ENCODE data around the gene COX6B1. TPM values are rescaled to one million over a fixed set of nuclear protein-coding genes. Genes with fewer than 3 reads are reported as not detected.

The COX6B1 gene
- total RNA-seq, 1 donor from 2014 or later = 370 TPM

DNA sequence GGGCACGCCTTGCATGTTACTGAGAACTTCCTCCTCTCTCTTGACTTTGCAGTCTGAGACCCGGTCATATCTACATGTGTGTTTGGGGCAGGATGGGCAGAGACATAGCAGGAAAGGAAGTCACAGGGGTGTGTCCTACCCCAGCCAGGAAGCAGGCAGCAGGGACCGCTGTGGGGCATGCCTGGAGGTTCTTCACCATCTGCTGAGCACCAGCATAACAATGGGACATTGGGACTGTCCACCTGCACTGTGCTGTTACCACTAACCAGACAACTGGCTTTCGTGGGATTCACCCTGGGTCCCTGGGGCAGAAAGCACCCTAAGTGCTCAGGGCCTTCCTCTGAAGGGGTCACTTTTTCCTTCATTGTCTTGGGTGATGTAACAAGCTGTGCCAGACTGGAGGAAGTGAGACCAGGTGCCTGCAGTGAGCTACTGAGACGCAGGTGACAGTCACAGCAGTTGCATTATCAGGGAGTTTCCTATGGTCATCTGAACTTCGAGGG, 38.2 kb upstream of the COX6B1 start:
- H3K36me3 Mint-ChIP-seq (ENCODE audit: unreplicated experiment) = no peaks in the 10 kb centered on the region
- peaks cover 13% of the 10 kb centered on the region for H3K9me3 Mint-ChIP-seq (ENCODE audit: unreplicated experiment)
- H3K4me3 Mint-ChIP-seq (ENCODE audit: unreplicated experiment) = no peak overlapping the region
- peaks cover 10% of the 10 kb centered on the region for H3K4me1 Mint-ChIP-seq (ENCODE audit: unreplicated experiment)
- no peaks in the 10 kb centered on the region for H3K27me3 Mint-ChIP-seq (ENCODE audit: unreplicated experiment)
- TF ChIP-seq, protein P1, sequence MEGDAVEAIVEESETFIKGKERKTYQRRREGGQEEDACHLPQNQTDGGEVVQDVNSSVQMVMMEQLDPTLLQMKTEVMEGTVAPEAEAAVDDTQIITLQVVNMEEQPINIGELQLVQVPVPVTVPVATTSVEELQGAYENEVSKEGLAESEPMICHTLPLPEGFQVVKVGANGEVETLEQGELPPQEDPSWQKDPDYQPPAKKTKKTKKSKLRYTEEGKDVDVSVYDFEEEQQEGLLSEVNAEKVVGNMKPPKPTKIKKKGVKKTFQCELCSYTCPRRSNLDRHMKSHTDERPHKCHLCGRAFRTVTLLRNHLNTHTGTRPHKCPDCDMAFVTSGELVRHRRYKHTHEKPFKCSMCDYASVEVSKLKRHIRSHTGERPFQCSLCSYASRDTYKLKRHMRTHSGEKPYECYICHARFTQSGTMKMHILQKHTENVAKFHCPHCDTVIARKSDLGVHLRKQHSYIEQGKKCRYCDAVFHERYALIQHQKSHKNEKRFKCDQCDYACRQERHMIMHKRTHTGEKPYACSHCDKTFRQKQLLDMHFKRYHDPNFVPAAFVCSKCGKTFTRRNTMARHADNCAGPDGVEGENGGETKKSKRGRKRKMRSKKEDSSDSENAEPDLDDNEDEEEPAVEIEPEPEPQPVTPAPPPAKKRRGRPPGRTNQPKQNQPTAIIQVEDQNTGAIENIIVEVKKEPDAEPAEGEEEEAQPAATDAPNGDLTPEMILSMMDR (IDR thresholded peaks at IDR 0.05) = no peak
- no peak overlapping the region for H3K27ac Mint-ChIP-seq (ENCODE audit: unreplicated experiment)
- no peak for DNase-seq (ENCODE audit: extremely low spot score, unreplicated experiment)

DNA sequence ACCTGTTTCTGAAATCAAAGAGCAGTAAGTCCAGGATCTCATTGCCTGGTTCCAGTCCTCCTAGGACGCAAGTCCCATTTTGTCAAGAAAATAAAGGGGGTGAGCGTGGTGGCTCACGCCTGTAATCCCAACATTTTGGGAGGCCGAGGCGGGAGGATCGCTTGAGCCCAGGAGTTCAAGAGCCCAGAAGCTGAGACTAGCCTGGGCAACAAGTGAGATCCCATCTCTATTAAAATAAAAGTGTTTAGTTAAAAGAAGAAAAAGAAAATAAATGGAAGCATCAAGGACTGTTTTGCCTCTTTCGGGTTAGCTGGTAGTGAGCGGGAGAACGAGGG, 35.9 kb upstream of the COX6B1 start:
- H3K4me1 Mint-ChIP-seq (ENCODE audit: unreplicated experiment) = peaks cover 10% of the 10 kb centered on the region
- TF ChIP-seq, protein P1 (IDR thresholded peaks at IDR 0.05) = no peak
- DNase-seq (ENCODE audit: extremely low spot score, unreplicated experiment) = no peak
- peaks cover 11% of the 10 kb centered on the region for H3K9me3 Mint-ChIP-seq (ENCODE audit: unreplicated experiment)
- H3K36me3 Mint-ChIP-seq (ENCODE audit: unreplicated experiment) = peaks cover 4% of the 10 kb centered on the region
- H3K27me3 Mint-ChIP-seq (ENCODE audit: unreplicated experiment) = no peaks in the 10 kb centered on the region
- no peak overlapping the region for H3K27ac Mint-ChIP-seq (ENCODE audit: unreplicated experiment)
- H3K4me3 Mint-ChIP-seq (ENCODE audit: unreplicated experiment) = peak overlapping the region; percentile 83

DNA sequence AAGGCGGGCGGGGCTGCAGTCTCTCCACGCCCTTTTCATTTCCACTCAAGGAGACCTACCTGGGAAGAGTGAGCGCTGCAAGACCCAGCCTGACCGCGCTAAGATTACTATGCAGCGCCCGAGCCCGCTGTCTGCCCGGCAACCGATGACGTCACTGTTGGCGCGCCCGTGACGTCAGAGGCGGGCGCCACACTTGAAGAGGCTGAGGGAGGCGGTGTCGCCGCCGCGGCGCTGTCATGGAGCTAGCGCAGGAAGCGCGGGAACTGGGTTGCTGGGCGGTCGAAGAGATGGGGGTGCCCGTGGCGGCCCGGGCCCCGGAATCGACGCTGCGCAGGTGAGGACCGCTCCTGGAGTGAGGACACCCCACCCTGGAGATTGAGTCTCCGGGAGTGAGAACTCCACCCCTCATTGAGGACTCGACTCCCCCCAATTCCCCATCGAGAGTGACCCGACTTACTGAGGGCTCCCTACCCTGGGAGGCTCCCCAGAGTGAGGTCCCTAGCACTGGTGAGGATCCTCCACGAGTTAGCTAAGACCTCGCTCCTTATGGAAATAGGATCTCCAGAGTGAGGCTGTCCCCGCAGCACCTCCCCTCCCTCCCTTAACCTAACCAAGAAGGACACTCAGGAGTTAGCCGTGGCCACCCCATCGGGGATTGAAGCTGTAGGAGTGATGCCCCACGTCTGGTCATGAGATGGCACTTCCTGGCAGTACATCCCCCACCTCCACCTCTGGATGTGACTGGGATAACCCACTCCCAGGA, 35.4 kb upstream of the COX6B1 start, which contains the start of gene HAUS5:
Gene HAUS5 (plus strand): TSS at position 177 of the 763 bp plus-strand sequence. CDS start 60 bp downstream, at position 237.
- H3K36me3 Mint-ChIP-seq (ENCODE audit: unreplicated experiment) = peaks cover 4% of the 10 kb centered on the region
- TF ChIP-seq, protein P1 (IDR thresholded peaks at IDR 0.05) = no peak
- H3K9me3 Mint-ChIP-seq (ENCODE audit: unreplicated experiment) = peaks cover 7% of the 10 kb centered on the region
- DNase-seq (ENCODE audit: extremely low spot score, unreplicated experiment) = peak; percentile 97
- no peaks in the 10 kb centered on the region for H3K27me3 Mint-ChIP-seq (ENCODE audit: unreplicated experiment)
- H3K27ac Mint-ChIP-seq (ENCODE audit: unreplicated experiment) = peak within 1 kb of the TSS; percentile 72
- peaks cover 10% of the 10 kb centered on the region for H3K4me1 Mint-ChIP-seq (ENCODE audit: unreplicated experiment)
- peak within 1 kb of the TSS; percentile 83 for H3K4me3 Mint-ChIP-seq (ENCODE audit: unreplicated experiment)

DNA sequence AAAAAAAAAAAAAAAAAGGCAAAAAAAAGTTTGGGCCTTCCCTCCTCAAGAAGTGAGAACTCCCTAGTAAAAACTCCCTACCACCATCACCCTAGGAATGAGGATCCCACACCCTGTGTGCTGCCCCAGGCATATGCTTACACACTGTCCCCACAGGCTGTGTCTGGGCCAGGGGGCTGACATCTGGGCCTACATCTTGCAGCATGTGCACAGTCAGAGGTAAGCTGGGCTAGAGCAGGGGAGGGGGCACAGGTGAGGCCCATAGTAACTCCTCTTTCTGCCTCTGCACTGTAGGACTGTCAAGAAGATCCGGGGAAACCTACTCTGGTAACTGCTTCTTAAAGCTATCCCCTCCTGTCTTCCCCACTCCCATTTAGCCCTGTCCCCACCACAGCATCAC, 34.5 kb upstream of the COX6B1 start:
- no peak for DNase-seq (ENCODE audit: extremely low spot score, unreplicated experiment)
- Mint-ChIP-seq H3K9me3 (ENCODE audit: unreplicated experiment) (peaks cover 2% of the 10 kb centered on the region), H3K4me3 (ENCODE audit: unreplicated experiment) (peak overlapping the region; percentile 83), H3K4me1 (ENCODE audit: unreplicated experiment) (peaks cover 10% of the 10 kb centered on the region), H3K27ac (ENCODE audit: unreplicated experiment) (no peak overlapping the region), H3K27me3 (ENCODE audit: unreplicated experiment) (no peaks in the 10 kb centered on the region), H3K36me3 (ENCODE audit: unreplicated experiment) (peaks cover 4% of the 10 kb centered on the region)
- TF ChIP-seq, protein P1 (IDR thresholded peaks at IDR 0.05) = no peak

DNA sequence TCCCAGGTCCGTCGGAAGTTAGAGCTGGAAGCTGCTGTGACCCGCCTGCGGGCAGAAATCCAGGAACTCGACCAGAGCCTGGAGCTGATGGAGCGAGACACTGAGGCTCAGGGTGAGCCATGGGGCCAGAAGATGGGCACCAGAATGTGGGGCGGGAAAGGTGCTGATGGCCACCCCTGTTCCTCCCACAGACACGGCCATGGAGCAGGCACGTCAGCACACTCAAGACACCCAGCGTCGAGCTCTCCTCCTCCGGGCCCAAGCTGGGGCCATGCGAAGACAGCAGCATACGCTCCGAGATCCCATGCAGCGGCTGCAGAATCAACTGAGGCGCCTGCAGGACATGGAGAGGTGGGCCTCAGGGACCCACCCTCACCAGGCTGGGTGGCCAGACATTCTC, 33.1 kb upstream of the COX6B1 start:
- Mint-ChIP-seq H3K4me1 (ENCODE audit: unreplicated experiment) (peaks cover 10% of the 10 kb centered on the region), H3K9me3 (ENCODE audit: unreplicated experiment) (no peaks in the 10 kb centered on the region), H3K27me3 (ENCODE audit: unreplicated experiment) (no peaks in the 10 kb centered on the region), H3K36me3 (ENCODE audit: unreplicated experiment) (peaks cover 4% of the 10 kb centered on the region), H3K27ac (ENCODE audit: unreplicated experiment) (no peak overlapping the region), H3K4me3 (ENCODE audit: unreplicated experiment) (no peak overlapping the region)
- DNase-seq (ENCODE audit: extremely low spot score, unreplicated experiment) = no peak
- TF ChIP-seq, protein P1 (IDR thresholded peaks at IDR 0.05) = no peak

All from osteocyte (in vitro differentiated cells).